Stomach (tissue), 4 donors: ENCODE results near the gene PIM3.

Source experiments
- POLR2A ChIP-seq, 4 donors: fragments of 450-650 bp; IDR thresholded peaks; one replicate each; pipeline ENCODE4 v1.6.1; 2016; ENCODE audit warnings: antibody characterized with exemption in 4 of 4, control low read depth in 2 of 4, mild to moderate bottlenecking in 1 of 4, moderate library complexity in 1 of 4
- POLR2AphosphoS5 ChIP-seq, 3 donors: sonication (generic); formaldehyde crosslinking; IDR thresholded peaks; one replicate each; pipeline ENCODE4 v1.6.1; 2016; ENCODE audit warnings: antibody characterized with exemption in 3 of 3

DNA sequence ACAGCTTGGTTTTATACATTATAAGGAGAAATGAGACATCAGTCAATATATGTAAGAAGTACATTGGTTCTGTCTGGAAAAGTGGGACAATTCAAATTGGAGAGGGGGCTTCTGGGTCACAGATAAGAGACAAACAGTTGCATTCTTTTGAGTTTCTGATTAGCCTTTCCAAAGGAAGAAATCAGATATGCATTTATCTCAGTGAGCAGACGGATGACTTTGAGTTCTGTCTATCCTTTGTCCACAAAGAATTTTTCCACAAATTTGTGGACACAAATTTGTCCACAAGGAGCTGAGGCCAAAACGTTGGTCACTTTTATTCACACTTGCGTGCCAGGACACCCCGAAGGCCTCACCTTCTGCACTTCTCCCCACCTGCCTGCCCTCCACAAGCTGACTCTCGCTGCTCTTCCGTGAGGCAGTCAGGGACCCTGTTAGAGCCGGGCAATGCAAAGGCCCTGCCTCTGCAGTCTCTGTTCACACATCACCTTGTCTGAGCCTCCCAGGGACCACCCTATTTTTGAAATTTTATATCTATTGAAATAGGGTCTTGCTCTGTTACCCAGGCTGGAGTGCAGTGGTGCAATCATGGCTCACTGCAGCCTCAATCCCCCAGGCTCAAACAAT, 31.4 kb downstream of the PIM3 start:
- no peak for TF ChIP-seq POLR2AphosphoS5 (IDR thresholded peaks at IDR 0.05)
- TF ChIP-seq POLR2A (IDR thresholded peaks at IDR 0.05): no peak
